ENCODE results near the gene DCAF17. TPM values are rescaled to one million over a fixed set of nuclear protein-coding genes. Genes with fewer than 3 reads are reported as not detected.

DCAF17 gene
- total RNA-seq, result 10 to 100 TPM; 22.7 to 31.7 TPM
- 22.7 TPM for polyA plus RNA-seq (2013, experiment 1 of 2)
- 17.8 TPM for polyA plus RNA-seq (2013, experiment 2 of 2)
- long read RNA-seq, experiment 1, full-length matches to known transcripts, result 1 of 9 reads
- long read RNA-seq, experiment 1, partial matches to known transcripts, result 0 of 9 reads
- long read RNA-seq, experiment 1, other reads (novel, unspliced or antisense), result 8 of 9 reads
- long read RNA-seq, experiment 2, full-length matches to known transcripts, result 12 of 34 reads
- long read RNA-seq, experiment 2, partial matches to known transcripts, result 3 of 34 reads
- long read RNA-seq, experiment 2, other reads (novel, unspliced or antisense), result 19 of 34 reads
- long read RNA-seq, experiment 3, full-length matches to known transcripts, result 9 of 31 reads
- long read RNA-seq, experiment 3, partial matches to known transcripts, result 4 of 31 reads
- long read RNA-seq, experiment 3, other reads (novel, unspliced or antisense), result 18 of 31 reads
- long read RNA-seq, experiment 4, partial matches to known transcripts, result 0 of 1 reads
- long read RNA-seq, experiment 4, other reads (novel, unspliced or antisense), result 1 of 1 reads

GRCh38 chr2:171434013-171434989 is at the start of gene DCAF17:
Gene DCAF17, plus strand, starts transcription at chr2:171434226. Its CDS starts 352 bp downstream, at chr2:171434578.
- Histone ChIP-seq H3K9me3 (ENCODE audit: control insufficient read depth, low read length) (peaks cover 29% of the 10 kb centered on the region), H3K9ac (ENCODE audit: extremely low read depth, low read length, poor library complexity, severe bottlenecking) (peak within 1 kb of the TSS; percentile 55), H3K4me3 (ENCODE audit: low read length) (peak within 1 kb of the TSS; percentile 79), H3K27ac (ENCODE audit: low read depth, low read length) (peak within 1 kb of the TSS; percentile 82), H3K4me1 (ENCODE audit: control insufficient read depth, insufficient read depth, low read length) (no peaks in the 10 kb centered on the region), H3K36me3 (ENCODE audit: control insufficient read depth, insufficient read depth, low read length) (peaks cover 34% of the 10 kb centered on the region), H3K27me3 (ENCODE audit: control insufficient read depth, insufficient read depth, low read length, poor library complexity, severe bottlenecking) (no peaks in the 10 kb centered on the region)
- Mint-ChIP-seq H3K27ac (peak within 1 kb of the TSS; percentile 97), H3K4me1 (peaks cover 31% of the 10 kb centered on the region), H3K36me3 (ENCODE audit: low read depth) (peaks cover 42% of the 10 kb centered on the region), H3K4me3 (peak within 1 kb of the TSS; percentile 68), H3K27me3 (ENCODE audit: insufficient read depth) (no peaks in the 10 kb centered on the region), H3K9me3 (peaks cover 2% of the 10 kb centered on the region)
- peak; percentile 1 for TF ChIP-seq CTCF (conservative IDR thresholded peaks at IDR 0.05)
- WGBS, 2 experiments (ENCODE audit: insufficient coverage in 1 of 2, insufficient read length in 1 of 2), result 0% methylated on average over 47 to 92 of the region's 92 CpGs
- DNase-seq, result peak; percentile 99

GRCh38 chr2:171386627-171387026 is 47.4 kb upstream of the DCAF17 start:
- no peak overlapping the region for H3K9ac ChIP-seq (ENCODE audit: extremely low read depth, low read length, poor library complexity, severe bottlenecking)
- Mint-ChIP-seq H3K4me1 (peaks cover 27% of the 10 kb centered on the region), H3K4me3 (peak overlapping the region; percentile 45), H3K27me3 (ENCODE audit: insufficient read depth) (no peaks in the 10 kb centered on the region), H3K36me3 (ENCODE audit: low read depth) (peaks cover 18% of the 10 kb centered on the region), H3K27ac (peak overlapping the region; percentile 73), H3K9me3 (peaks cover 8% of the 10 kb centered on the region)
- H3K9me3 ChIP-seq (ENCODE audit: control insufficient read depth, low read length), result peaks cover 2% of the 10 kb centered on the region
- H3K27me3 ChIP-seq (ENCODE audit: control insufficient read depth, insufficient read depth, low read length, poor library complexity, severe bottlenecking), result no peaks in the 10 kb centered on the region
- H3K36me3 ChIP-seq (ENCODE audit: control insufficient read depth, insufficient read depth, low read length), result no peaks in the 10 kb centered on the region
- 79 to 90% methylated on average over 2 to 10 of the region's 10 CpGs for WGBS, 2 experiments (ENCODE audit: insufficient coverage in 1 of 2, insufficient read length in 1 of 2)
- H3K4me1 ChIP-seq (ENCODE audit: control insufficient read depth, insufficient read depth, low read length), result no peaks in the 10 kb centered on the region
- no peak overlapping the region for H3K4me3 ChIP-seq (ENCODE audit: low read length)
- no peak overlapping the region for H3K27ac ChIP-seq (ENCODE audit: low read depth, low read length)
- peak; percentile 75 for DNase-seq
- peak; percentile 32 for TF ChIP-seq CTCF (conservative IDR thresholded peaks at IDR 0.05)

- H3K27ac ChIP-seq (ENCODE audit: low read depth, low read length), result no peak overlapping the region
- H3K4me3 Mint-ChIP-seq, result peak overlapping the region; percentile 45
- no peak for TF ChIP-seq CTCF (conservative IDR thresholded peaks at IDR 0.05)
- no peaks in the 10 kb centered on the region for H3K4me1 ChIP-seq (ENCODE audit: control insufficient read depth, insufficient read depth, low read length)
- no peak overlapping the region for H3K4me3 ChIP-seq (ENCODE audit: low read length)
- H3K9me3 ChIP-seq (ENCODE audit: control insufficient read depth, low read length), result no peaks in the 10 kb centered on the region
- H3K27me3 ChIP-seq (ENCODE audit: control insufficient read depth, insufficient read depth, low read length, poor library complexity, severe bottlenecking), result no peaks in the 10 kb centered on the region
- peak overlapping the region; percentile 73 for H3K27ac Mint-ChIP-seq
- H3K9me3 Mint-ChIP-seq, result peaks cover 6% of the 10 kb centered on the region
- no peaks in the 10 kb centered on the region for H3K36me3 ChIP-seq (ENCODE audit: control insufficient read depth, insufficient read depth, low read length)
- peak; percentile 54 for DNase-seq
- 90 to 92% methylated on average over 4 to 7 of the region's 7 CpGs for WGBS, 2 experiments (ENCODE audit: insufficient coverage in 1 of 2, insufficient read length in 1 of 2)
- no peak overlapping the region for H3K9ac ChIP-seq (ENCODE audit: extremely low read depth, low read length, poor library complexity, severe bottlenecking)
- H3K4me1 Mint-ChIP-seq, result peaks cover 31% of the 10 kb centered on the region
- peaks cover 14% of the 10 kb centered on the region for H3K36me3 Mint-ChIP-seq (ENCODE audit: low read depth)
- no peaks in the 10 kb centered on the region for H3K27me3 Mint-ChIP-seq (ENCODE audit: insufficient read depth)
Measured at GRCh38 chr2:171387052-171387451, 47.0 kb upstream of the DCAF17 start.

Measured in endodermal cell (in vitro differentiated cells).